ENCODE data around the gene ANO3.

The ANO3 gene

DNA sequence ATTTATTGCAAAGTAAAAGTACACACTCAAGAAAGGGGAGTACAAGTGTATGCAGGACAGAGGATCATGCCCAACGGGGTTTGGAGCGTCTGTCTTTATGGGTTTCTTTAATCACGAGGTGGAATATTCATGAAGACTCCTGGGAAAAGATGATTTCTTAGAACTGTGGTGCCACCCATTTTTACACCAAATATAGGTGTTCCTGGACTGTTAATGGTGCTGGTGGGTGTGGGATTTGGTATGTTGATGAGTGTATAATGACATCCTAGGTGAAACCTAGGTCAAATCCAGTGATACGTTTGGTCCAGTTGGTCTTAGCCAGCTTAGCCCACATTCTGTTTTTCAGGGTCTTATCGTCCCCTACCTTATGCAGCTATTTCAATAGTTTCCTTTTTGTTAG lies 21.1 kb downstream of the ANO3 start:
- no peak for DNase-seq (ENCODE audit: low read depth in 2 of 2, low spot score in 1 of 2)

DNA sequence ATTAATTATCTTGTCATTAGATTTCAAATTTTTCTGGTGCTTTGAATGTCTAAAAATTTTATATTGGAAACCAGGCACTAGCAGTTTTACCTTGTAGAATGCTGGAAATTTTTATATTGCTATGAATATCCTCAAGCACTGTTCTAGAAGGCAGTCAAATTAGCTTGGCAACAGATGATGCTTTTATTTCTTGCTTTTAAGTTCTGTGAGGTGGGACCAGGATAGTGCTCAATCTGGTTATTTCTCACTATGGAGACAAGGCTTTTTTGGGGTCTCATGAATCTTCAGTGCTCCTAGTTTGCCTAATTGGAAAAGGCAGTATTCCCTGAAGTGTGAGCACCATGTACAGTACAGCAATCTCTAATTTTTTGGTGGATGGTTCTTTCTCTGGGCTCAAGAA lies 27.1 kb downstream of the ANO3 start:
- no peak for DNase-seq (ENCODE audit: low read depth in 2 of 2, low spot score in 1 of 2)

DNA sequence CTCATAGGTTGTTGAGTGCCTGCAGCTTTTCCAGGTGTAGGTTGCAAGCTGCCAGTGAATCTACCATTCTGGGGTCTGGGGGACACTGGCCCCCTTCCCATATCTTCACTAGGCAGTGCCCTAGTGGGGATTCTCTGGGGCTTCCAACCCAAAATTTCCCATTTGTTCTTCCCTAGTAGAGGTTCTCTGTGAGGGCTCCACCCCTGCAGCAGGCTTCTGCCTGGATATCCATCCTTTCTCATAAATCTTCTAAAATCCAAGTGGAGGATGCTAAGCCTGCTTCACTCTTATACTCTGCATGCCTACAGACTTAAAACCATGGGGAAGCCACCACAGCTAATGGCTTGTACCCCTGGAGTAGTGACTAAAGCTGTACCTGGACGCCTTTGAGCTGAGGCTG lies 33.4 kb downstream of the ANO3 start:
- DNase-seq (ENCODE audit: low read depth in 2 of 2, low spot score in 1 of 2): no peak

DNA sequence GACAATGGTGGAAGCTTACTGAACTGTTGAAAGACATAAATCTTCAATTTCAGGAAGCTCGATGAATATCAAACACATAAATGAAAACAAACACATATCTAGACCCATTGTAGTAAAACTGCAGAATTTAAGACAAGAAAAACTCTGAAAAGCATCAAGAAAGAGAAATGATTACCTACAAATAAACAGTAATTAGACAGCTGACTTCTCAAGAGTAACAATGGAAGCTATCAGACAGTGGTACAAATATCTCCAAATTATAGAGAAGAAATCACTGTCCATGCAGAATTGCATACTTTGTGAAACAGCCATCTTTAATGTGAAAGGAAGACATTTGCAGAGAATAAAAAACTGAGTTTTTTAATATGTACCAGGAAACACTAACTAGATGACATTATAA lies 45.7 kb downstream of the ANO3 start:
- DNase-seq (ENCODE audit: low read depth in 2 of 2, low spot score in 1 of 2): no peak

DNA sequence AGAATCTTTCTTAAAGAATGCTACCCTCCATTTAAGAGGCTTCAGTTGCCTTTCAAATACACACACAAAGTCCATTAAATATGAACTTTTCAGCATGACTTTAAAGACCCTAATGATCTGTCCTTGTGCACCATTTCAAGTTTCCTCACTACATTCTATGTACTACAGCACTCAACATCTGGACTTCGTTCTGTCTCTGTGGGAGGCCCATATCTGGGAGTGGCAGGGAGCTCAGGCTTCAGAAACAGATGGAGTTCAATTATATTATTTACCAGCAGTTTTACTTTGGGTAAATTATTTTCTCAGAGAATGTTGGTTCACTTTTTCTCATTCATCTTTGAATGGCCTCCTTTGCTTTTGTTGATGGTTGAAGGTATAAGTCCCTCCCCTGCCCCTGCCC lies 67.4 kb downstream of the ANO3 start:
- DNase-seq (ENCODE audit: low read depth in 2 of 2, low spot score in 1 of 2): no peak

DNA sequence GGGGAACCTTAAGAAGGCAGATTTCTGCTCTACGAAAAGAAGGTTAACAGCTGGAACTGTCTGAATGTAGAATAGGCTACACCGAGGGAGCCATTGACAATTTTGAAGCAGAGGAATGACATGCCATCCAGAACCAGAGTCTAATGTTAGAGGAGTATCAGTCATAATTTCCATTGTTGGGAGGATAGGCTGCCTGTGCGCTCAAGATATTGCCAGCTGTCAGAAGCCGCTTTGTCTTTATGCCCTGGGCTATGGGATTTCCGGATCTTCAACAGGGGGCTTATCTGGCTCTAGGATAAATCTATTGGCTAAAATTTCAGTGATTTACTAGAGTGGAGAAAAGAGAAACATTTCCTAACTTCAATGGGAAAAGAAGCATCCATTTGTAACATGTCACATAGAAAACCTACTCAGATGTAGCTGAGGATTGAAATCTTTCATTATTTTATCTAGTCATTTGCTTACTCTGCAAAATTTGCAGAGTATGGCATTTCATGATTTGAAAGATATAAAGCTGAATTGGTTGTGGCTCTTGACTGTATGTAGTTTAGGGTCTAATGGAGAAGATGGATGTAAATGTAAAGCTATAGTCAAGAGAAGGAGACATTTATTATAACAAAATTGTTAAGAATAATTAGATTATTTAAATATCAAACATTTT lies 78.9 kb downstream of the ANO3 start:
- DNase-seq (ENCODE audit: low read depth in 2 of 2, low spot score in 1 of 2): no peak

DNA sequence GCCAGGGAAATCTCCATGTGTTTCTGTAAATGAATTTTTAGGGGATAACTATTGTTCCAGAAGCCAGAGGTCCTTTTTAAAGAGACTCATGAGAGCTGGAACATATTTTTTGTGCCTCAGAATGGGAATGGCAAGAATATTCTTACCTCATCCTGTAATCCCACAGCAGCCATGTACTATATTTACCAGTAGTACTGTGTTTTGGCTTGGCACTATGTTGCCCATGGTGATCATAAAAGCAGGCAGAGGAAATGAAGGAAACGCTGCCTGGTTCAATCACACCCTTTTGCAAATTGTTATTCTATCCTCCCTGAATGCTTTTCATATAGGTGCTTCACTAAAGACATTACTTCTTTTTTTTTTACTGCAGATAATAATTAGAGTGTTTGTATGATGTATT lies 81.0 kb downstream of the ANO3 start:
- no peak for DNase-seq (ENCODE audit: low read depth in 2 of 2, low spot score in 1 of 2)

DNA sequence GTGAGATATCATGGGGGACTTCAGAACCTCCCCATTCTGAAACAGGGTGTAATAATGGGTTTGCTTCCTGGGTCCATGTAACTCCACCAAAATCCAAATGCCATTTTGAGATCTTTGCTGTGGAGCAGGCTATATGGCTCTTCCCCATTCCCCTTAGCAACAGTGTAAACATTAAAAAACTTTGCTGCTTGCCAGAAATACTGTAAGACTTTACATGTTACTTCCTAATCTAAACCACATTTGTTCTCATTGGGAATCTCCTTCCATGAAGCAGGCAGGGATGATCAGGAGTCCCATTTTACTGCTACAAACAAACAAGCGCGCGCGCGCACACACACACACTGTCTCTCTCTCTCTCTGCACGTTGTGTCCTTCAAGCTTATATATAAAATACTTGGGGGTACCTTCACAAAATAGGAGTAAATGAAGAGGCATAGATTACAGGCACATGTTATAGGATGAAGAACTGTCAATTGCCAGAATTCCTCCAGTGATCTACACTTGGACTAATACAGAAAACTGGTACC lies 86.5 kb downstream of the ANO3 start:
- DNase-seq (ENCODE audit: low read depth in 2 of 2, low spot score in 1 of 2): no peak

DNA sequence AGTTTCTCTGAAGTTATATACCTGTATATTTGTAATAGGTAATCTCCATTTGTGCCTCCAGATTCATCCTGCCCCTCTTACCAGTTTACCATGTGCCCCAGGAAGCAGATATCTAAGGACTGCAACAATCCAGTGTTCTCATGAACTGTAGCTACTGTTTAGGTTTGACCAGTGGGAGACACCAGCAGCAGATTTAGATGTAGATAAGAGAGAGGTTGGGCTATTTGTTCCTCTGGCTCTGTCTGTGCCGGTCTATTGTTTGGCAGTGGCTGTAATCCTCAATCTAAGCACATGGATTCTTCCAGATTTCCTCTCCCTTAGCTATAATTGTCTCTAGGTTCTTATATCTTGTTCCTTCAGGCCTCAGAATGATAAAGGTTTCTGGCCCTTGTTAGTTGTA lies 88.4 kb downstream of the ANO3 start:
- no peak for DNase-seq (ENCODE audit: low read depth in 2 of 2, low spot score in 1 of 2)

DNA sequence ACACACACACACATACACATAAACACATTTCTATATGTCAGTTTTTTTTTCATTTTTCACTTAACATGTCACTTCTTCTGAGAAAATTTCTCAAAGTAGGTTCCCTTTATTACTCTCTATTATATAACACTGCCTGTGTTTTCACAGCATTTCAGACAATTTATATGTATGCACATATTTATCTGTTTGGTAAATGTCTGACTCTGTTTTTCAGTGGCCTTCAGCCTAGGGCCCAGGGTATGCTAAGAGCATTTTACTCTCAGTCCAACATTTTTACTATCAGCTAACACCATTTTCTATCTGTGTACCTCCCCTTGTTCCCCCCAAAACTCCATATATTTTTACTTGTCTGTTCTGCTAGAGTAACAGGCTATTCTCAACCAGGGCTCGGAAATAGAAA lies 92.3 kb downstream of the ANO3 start:
- DNase-seq (ENCODE audit: low read depth in 2 of 2, low spot score in 1 of 2): no peak

DNA sequence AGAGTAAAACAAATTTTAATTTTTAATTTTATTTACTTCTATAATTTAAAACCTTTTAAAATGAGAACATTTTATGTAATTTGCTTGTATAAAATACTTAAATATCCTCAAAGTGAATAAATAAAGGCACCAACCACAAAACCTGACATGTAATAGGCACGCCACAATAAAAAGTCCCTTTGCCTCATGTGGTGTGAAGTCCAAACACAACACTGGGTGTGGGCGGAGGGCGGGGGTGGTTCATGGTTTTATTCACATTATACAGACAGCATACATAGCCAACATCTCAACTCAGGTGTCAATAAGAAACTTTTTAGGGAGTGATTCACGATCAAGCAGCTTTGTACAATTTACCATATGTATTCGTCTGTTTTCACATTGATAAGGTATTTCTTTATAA lies 107.9 kb downstream of the ANO3 start:
- DNase-seq (ENCODE audit: low read depth in 2 of 2, low spot score in 1 of 2): no peak

DNA sequence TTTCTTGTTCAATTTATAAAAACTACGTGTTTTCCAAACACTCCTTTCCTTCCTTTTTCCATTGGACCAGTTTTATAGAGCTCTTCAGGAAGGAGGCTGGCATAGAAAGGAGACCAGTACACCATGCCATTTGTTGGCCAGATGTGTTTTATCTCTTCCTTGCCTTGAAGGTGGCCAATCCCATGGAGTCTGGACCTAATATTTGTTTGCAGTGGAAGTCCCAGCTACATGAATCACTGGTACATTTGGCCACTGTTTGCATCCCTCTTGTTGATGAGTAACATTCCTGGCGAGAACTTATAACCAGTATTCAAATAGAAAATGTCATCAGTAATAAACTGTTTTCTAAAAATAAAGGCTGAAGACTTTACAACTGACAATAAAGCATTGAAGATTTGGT lies 110.2 kb downstream of the ANO3 start:
- DNase-seq (ENCODE audit: low read depth in 2 of 2, low spot score in 1 of 2): no peak

DNA sequence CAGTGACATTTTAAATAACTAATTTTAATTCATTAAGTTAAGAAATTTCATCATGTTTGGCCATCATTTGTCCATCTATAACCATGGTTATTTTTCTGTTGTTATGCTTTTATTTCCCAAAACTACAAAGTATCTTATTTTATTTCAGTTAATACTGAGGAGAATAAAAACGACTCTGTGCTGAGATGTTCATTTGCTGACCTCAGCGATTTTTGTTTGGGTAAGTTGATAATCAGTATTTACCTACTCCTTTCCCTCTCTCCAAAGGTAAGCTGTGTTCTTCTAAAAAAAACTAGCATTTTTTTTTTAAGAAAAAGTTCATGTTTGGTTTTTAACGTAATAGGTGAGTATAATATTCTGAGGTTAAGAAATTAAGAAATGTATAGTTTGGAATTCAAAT lies 111.7 kb downstream of the ANO3 start:
- DNase-seq (ENCODE audit: low read depth in 2 of 2, low spot score in 1 of 2): no peak

DNA sequence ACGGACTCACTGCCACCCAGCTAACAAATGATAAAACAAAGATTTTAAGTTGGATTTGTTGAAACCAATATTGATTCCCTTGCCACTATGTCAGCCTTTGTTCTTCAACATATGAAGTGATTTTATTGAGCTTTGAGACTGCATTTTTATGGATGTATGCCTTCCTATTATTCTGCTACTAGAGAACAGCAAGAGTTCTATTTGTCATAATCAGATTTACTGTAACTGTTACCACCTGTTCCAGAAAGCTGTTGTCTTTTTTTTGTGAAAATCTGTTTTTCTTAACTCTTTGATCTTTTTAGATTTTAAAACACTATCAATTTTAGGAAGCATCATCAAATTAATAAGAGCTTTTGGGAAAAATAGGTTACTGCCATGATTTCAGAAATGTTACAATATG lies 125.7 kb downstream of the ANO3 start:
- DNase-seq (ENCODE audit: low read depth in 2 of 2, low spot score in 1 of 2): no peak

DNA sequence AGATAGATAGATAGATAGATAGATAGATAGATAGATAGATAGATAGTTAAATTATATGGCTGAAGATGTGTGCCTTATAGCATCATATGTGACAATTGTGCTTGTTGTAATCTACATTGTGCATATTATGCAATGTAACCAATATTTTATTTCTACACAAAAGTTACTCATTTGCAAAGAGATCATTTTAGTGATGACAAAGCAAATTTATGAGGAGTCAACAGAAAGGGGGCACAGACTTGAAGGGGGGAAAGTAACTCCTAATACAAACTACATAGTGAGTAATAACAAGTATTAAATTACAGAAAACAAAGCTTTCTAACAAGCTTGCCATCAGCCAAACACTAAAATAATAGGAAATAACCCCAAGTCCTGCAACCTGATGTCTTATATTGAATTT lies 133.3 kb downstream of the ANO3 start:
- no peak for DNase-seq (ENCODE audit: low read depth in 2 of 2, low spot score in 1 of 2)

DNA sequence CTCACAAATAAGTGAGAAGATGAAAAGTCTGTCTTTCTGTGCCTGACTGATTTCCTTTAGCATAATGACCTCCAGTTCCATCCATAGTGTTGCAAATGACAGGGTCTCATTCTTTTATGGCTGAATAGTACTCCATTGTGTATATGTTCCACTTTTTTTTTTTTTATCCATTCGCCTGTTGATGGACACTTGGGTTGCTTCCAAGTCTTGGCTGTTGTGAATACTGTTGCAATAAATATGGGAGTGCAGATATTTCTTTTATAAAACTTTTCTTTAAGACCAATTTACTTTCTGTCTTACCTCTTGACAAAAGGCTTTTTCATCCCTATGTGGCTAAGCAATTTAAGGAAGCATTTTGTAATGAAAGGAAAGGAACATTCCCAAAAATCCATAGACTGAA lies 135.6 kb downstream of the ANO3 start:
- DNase-seq (ENCODE audit: low read depth in 2 of 2, low spot score in 1 of 2): no peak

DNA sequence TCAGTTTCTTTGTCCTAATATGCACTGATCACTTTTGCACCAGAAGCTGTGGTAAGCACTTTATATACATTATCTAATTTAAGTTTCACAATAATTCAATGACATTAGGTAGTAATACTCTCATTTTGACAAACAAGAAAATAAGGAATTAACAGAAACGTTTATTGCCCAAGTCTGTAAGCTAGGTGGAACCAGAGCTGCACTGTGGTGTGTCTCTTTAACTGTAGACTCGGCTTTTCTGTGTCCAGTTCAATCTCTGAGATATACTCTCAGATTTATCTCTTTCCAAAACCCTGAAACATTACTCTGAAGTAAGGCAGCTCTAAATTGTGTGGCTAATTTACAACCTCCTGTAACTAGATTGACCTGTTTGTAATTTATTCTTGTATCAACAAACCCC lies 139.1 kb downstream of the ANO3 start:
- no peak for DNase-seq (ENCODE audit: low read depth in 2 of 2, low spot score in 1 of 2)

DNA sequence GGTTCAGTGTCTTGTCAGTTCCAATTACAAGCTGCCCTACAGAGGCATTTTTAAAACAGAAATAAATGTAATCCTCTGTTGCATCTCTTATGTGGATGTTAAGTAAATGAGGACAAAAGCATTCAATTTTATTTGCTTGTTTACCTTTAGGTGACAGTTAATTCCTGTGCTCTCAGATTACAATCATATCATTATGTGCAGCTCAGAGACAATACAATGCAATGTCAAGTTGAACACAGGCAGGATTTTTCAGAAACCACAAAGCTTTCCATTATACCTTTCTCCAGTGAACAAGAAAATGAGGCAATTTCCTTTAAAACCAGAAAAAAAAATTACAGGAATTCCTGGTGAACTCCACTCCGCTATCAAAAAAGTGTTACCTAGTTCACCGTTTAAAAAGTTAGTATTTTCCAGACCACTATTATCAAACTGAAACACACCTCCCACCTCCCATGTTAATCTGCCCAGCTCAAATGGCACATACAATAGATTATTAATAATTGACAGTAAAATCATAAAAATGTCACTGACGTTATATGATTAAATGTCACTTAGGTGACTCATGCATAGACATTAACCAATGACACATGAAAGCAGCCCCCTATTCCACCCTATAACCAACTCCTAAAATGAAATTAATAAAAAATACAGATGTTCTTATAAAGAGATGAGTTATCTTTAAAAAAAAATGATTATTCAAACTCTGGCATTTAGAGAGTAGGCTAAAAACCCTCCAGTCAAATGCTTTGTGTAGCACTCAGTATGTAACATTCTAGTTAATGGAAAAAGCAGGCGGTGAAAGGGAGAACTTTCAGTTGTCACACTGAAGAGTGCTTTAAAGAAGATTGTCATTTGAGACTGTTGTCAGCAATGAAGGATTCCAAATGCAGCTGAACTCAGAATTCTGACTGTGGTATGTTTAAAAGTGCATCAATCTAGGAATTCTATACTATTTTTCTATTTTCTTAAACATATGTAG lies 141.6 kb downstream of the ANO3 start:
- no peak for DNase-seq (ENCODE audit: low read depth in 2 of 2, low spot score in 1 of 2)

DNA sequence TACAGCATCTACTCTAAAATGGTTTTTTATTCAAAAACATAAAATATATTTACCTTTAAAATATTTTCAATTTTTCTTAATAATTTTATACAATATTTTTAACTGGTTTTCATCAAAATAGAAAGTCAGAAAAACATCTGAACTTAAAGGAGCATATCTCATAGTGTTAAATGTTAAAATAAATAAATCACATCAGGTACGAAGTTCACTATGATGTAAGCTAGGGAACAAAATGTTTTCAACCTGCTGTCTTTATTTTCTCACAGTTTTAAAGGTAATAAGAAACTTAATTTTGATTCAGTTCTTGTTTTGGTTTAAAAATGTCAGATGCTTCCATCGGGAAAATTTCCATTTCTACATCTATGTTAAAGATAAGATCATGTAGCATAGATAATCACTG lies 142.5 kb downstream of the ANO3 start:
- DNase-seq (ENCODE audit: low read depth in 2 of 2, low spot score in 1 of 2): no peak

DNA sequence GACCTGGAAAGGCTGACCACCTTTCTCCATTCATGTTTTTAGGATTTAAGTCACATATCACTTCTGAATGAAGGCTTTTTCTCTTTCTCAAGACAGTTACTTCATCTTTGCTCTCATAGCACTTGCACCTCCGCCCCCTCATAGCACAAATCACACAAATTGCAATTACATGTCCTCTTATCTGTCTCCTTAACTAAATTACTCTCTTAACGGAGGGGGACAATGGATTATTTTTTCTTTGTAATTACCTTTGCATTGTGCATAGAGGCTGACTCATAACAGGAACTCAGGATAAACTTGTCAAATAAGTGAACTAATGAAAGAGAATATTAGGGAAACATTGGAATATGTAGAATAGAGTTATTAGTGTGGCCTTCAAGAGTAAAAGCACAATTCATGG lies 145.5 kb downstream of the ANO3 start:
- DNase-seq (ENCODE audit: low read depth in 2 of 2, low spot score in 1 of 2): no peak

DNA sequence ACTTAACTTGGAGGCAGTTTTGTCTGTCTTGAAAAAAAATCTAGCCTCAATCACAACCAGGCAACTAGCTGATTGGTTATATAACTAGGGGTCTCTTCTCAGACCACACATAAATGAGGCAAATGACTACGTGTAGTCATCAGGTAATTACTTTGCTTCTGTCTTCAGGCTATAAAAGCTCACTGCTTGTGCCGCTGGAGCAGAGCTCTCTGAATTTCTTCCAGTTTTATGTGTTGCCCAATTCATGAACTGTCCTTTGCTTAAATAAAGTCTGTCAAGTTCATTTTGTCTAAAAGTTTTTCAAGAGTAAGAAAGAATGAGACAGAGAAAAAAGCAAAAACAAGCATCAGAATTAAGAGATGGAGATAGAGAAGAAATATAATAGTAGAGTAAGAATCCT lies 146.8 kb downstream of the ANO3 start:
- no peak for DNase-seq (ENCODE audit: low read depth in 2 of 2, low spot score in 1 of 2)

DNA sequence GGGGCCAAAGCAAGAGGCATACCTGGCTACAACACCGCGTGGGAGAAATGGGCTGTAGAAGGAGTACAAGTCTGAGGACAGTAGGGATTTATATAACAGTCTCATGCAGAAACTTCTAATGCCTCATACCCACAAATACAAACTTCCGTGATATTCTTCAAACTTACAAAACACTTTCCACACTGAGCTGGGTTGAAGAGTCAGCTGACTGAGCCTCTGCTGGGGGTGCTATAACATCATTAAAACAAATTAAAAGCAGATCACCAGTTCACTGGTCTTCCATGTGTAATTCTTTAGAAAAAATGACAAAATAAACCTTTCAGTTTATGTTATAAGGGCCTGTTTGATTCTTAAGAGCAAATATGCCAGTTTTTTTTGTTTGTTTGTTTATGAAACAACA lies 148.1 kb downstream of the ANO3 start:
- DNase-seq (ENCODE audit: low read depth in 2 of 2, low spot score in 1 of 2): no peak
